Spleen (tissue), 11 donors: ENCODE measurements around the gene HOXA5. TPM values are rescaled to one million over a fixed set of nuclear protein-coding genes. Genes with fewer than 3 reads are reported as not detected.
A peak's percentile ranks its signal among the peaks of the same experiment; 100 is the strongest.

Source experiments
- DNase-seq: peaks from one replicate; pipeline ENCODE4 v3.0.0-alpha.2; 2020
- H3K27ac ChIP-seq, 8 donors: fragments of 200-600 bp; sonication (generic) in 7 of 8; 1 replicate in 4 of 8; 2 replicates in 4 of 8; pipeline versions ENCODE4 v1.5.0 to v1.8.0; 2016 to 2021; ENCODE audit warnings: inconsistent platforms in 4 of 8, mild to moderate bottlenecking in 4 of 8, moderate library complexity in 1 of 8
- H3K27me3 ChIP-seq, 7 donors: fragments of 200-600 bp; sonication (generic) in 6 of 7; replicated peaks in 1 of 7; 1 replicate in 4 of 7; 2 replicates in 3 of 7; pipeline versions ENCODE4 v1.5.0 to v1.8.0; 2016 to 2021; ENCODE audit warnings: inconsistent platforms in 3 of 7, mild to moderate bottlenecking in 1 of 7
- H3K36me3 ChIP-seq, 6 donors: fragments of 200-600 bp; sonication (generic) in 5 of 6; 1 replicate in 4 of 6; 2 replicates in 2 of 6; pipeline versions ENCODE4 v1.5.0 to v1.8.0; 2016 to 2021; ENCODE audit warnings: inconsistent platforms in 2 of 6
- H3K4me1 ChIP-seq, 6 donors: fragments of 200-600 bp; sonication (generic) in 5 of 6; 1 replicate in 3 of 6; 2 replicates in 3 of 6; pipeline versions ENCODE4 v1.5.0 to v1.8.0; 2016 to 2021; ENCODE audit warnings: inconsistent platforms in 3 of 6
- H3K4me3 ChIP-seq, 8 donors: fragments of 200-600 bp; sonication (generic) in 7 of 8; 1 replicate in 4 of 8; 2 replicates in 4 of 8; pipeline versions ENCODE4 v1.5.0 to v1.8.0; 2016 to 2021; ENCODE audit warnings: inconsistent platforms in 4 of 8, mild to moderate bottlenecking in 4 of 8, moderate library complexity in 2 of 8
- H3K9me3 ChIP-seq, 8 donors: fragments of 200-600 bp; sonication (generic) in 7 of 8; 1 replicate in 4 of 8; 2 replicates in 4 of 8; pipeline versions ENCODE4 v1.5.0 to v1.8.0; 2016 to 2021; ENCODE audit warnings: inconsistent platforms in 4 of 8
- CTCF ChIP-seq, 11 experiments: fragments of 200-600 bp in 7 of 11; fragments of 450-650 bp in 4 of 11; sonication (generic) in 4 of 11; IDR thresholded peaks in 8 of 11; conservative IDR thresholded peaks in 3 of 11; 1 replicate in 7 of 11; 2 replicates in 4 of 11; pipeline versions ENCODE4 v1.4.0 to v1.8.0; 2016 to 2021; ENCODE audit warnings: antibody characterized with exemption in 11 of 11, inconsistent platforms in 4 of 11, mild to moderate bottlenecking in 1 of 11
- POLR2A ChIP-seq, 3 donors: fragments of 450-650 bp; IDR thresholded peaks; one replicate each; pipeline ENCODE4 v1.5.1; 2017; ENCODE audit warnings: antibody characterized with exemption in 3 of 3, mild to moderate bottlenecking in 1 of 3
- POLR2AphosphoS5 ChIP-seq, 3 donors: sonication (generic); formaldehyde crosslinking; IDR thresholded peaks; one replicate each; pipeline ENCODE4 v1.5.1; 2017; ENCODE audit warnings: antibody characterized with exemption in 3 of 3
- WGBS, 5 donors: extraction: QIAGEN DNeasy Blood & Tissue Kit in 3 of 5; methylation state at CpG; one replicate each; pipeline versions ENCODE4 v1.1.5 to v1.1.7; 2013 to 2018; 5-methylcytosine and 5-hydroxymethylcytosine counted together
- intact Hi-C: fragments of 100-400 bp; cut with DNase I; formaldehyde crosslinking; loops from one replicate; pipeline ENCODE4 v1.15.0; 2023; ENCODE audit warnings: low total_unique reads
- polyA plus RNA-seq, 3 donors: library from polyadenylated mRNA; stranded (reverse); fragments of 200-250 nt; gene quantifications; one replicate each; pipeline ENCODE4 v1.2.1, GENCODE V29; 2013
- total RNA-seq, 7 donors: library from RNA; depleted of rRNA in 3 of 7; stranded (reverse); fragments of >200 nt in 3 of 7; fragmentation: NEBNext Ultra II Directional in 4 of 7; extraction: Animal tissue kit (Norgen Biotek cat#: 25700) in 4 of 7; gene quantifications; one replicate each; pipeline versions ENCODE4 v1.1.0 to v1.2.1, GENCODE V29; 2016 to 2021
- donor health status: healthy with polysubstance abuse.
- donor health status: DM: no; HTN: no; CAD: no; lungs with moderate emphysema.
- donor health status: DM: no; HTN: no; CAD: no.
- donor health status: Bipolar disorder and iron deficiency.
- donor health status: healthy.
- donor health status: DM: no; HTN: no; CAD: no.
- donor health status: DM: yes; HTN: yes; CAD: no.

HOXA5 gene
- total and polyA plus RNA-seq, 10 donors = 1.6 to 9.3 (median 3.3) TPM

- peak overlapping the region in 4 of 8 donors; percentile 23 to 65 (median 37) for H3K4me3 ChIP-seq
- intact Hi-C loops = no loop called here
- peaks cover 19 to 91% (median 56%) of the 10 kb centered on the region in 6 donors for H3K4me1 ChIP-seq
- H3K9me3 ChIP-seq = no peaks in the 10 kb centered on the region
- H3K27me3 ChIP-seq = peaks cover 0 to 98% (median 19%) of the 10 kb centered on the region in 7 donors
- no peak for TF ChIP-seq POLR2A (IDR thresholded peaks at IDR 0.05)
- no peak for TF ChIP-seq POLR2AphosphoS5 (IDR thresholded peaks at IDR 0.05)
- no peak for TF ChIP-seq CTCF (IDR thresholded peaks at IDR 0.05 in 8 of 11, conservative IDR thresholded peaks at IDR 0.05 in 3 of 11)
- no peak for DNase-seq
- peaks cover 0 to 29% (median 0%) of the 10 kb centered on the region in 6 donors for H3K36me3 ChIP-seq
- 68 to 86% (median 75%) methylated on average over 8 of the region's 8 CpGs for WGBS, 5 donors
- peak overlapping the region in 7 of 8 donors; percentile 73 to 93 (median 78) for H3K27ac ChIP-seq
These were observed 42.7 kb downstream of the HOXA5 start for GRCh38 chr7:27100694-27101170.

GRCh38 chr7:27099453-27100370 is 43.8 kb downstream of the HOXA5 start:
- H3K4me3 ChIP-seq = peak overlapping the region in 1 of 8 donors; percentile 97
- 80 to 88% (median 83%) methylated on average over 8 of the region's 8 CpGs for WGBS, 5 donors
- peak overlapping the region in 6 of 8 donors; percentile 89 to 97 (median 94) for H3K27ac ChIP-seq
- H3K36me3 ChIP-seq = peaks cover 0 to 29% (median 0%) of the 10 kb centered on the region in 6 donors
- no peak for DNase-seq
- TF ChIP-seq POLR2AphosphoS5 (IDR thresholded peaks at IDR 0.05) (no peak), POLR2A (IDR thresholded peaks at IDR 0.05) (no peak), CTCF (IDR thresholded peaks at IDR 0.05 in 8 of 11, conservative IDR thresholded peaks at IDR 0.05 in 3 of 11) (no peak)
- H3K9me3 ChIP-seq = no peaks in the 10 kb centered on the region
- H3K27me3 ChIP-seq = peaks cover 0 to 98% (median 19%) of the 10 kb centered on the region in 7 donors
- intact Hi-C loops = loop anchor here (10.0 kb wide), 1 partner anchor 245 kb away; no protein-coding TSS in a partner anchor
- peaks cover 21 to 91% (median 58%) of the 10 kb centered on the region in 6 donors for H3K4me1 ChIP-seq

GRCh38 chr7:27098578-27099451 is 44.7 kb downstream of the HOXA5 start:
- no peaks in the 10 kb centered on the region for H3K9me3 ChIP-seq
- intact Hi-C loops = loop anchor here (10.0 kb wide), 1 partner anchor 244 kb away; no protein-coding TSS in a partner anchor
- WGBS, 5 donors = 23 to 32% (median 28%) methylated on average over 38 of the region's 38 CpGs
- peaks cover 0 to 98% (median 19%) of the 10 kb centered on the region in 7 donors for H3K27me3 ChIP-seq
- H3K27ac ChIP-seq = peak overlapping the region; percentile 78 to 97 (median 94)
- no peak for DNase-seq
- peaks cover 0 to 29% (median 0%) of the 10 kb centered on the region in 6 donors for H3K36me3 ChIP-seq
- peaks cover 21 to 92% (median 57%) of the 10 kb centered on the region in 6 donors for H3K4me1 ChIP-seq
- TF ChIP-seq CTCF (IDR thresholded peaks at IDR 0.05 in 8 of 11, conservative IDR thresholded peaks at IDR 0.05 in 3 of 11) (no peak), POLR2AphosphoS5 (IDR thresholded peaks at IDR 0.05) (peak in 2 of 3 donors; percentile 24 to 41)
- H3K4me3 ChIP-seq = peak overlapping the region in 7 of 8 donors; percentile 18 to 97 (median 86)
